Nephron (organoid): ENCODE results near the gene IQGAP1.

ENCODE experiments used
- H3K27ac Mint-ChIP-seq, 3 experiments: 2 replicates each; pipeline ENCODE4 v1.8.0; 2020; ENCODE audit warnings: mixed read lengths in 3 of 3, mild to moderate bottlenecking in 2 of 3, moderate library complexity in 1 of 3
- H3K27me3 Mint-ChIP-seq: 2 replicates; pipeline ENCODE4 v1.8.0; 2021; ENCODE audit warnings: low read depth, mild to moderate bottlenecking, moderate library complexity, mixed read lengths
- H3K36me3 Mint-ChIP-seq: 2 replicates; pipeline ENCODE4 v1.8.0; 2020; ENCODE audit warnings: low read depth, mixed read lengths
- H3K4me1 Mint-ChIP-seq: 2 replicates; pipeline ENCODE4 v1.8.0; 2020; ENCODE audit warnings: mixed read lengths
- H3K4me3 Mint-ChIP-seq, 3 experiments: 2 replicates each; pipeline ENCODE4 v1.8.0; 2020; ENCODE audit warnings: mild to moderate bottlenecking in 3 of 3, mixed read lengths in 3 of 3, moderate library complexity in 2 of 3
- H3K9me3 Mint-ChIP-seq: 2 replicates; pipeline ENCODE4 v1.8.0; 2020; ENCODE audit warnings: mixed read lengths
- TF ChIP-seq, protein P1 (sequence below), 3 experiments: fragments of 200-600 bp; sonication (generic); IDR thresholded peaks; one replicate each; pipeline ENCODE4 v1.5.0; 2021; ENCODE audit warnings: antibody characterized with exemption in 3 of 3; ENCODE audit not compliant: unreplicated experiment in 3 of 3

The IQGAP1 gene

GRCh38 chr15:90419738-90420406 lies 31.8 kb downstream of the IQGAP1 start:
- H3K9me3 Mint-ChIP-seq = peaks cover 3% of the 10 kb centered on the region
- TF ChIP-seq, protein P1, sequence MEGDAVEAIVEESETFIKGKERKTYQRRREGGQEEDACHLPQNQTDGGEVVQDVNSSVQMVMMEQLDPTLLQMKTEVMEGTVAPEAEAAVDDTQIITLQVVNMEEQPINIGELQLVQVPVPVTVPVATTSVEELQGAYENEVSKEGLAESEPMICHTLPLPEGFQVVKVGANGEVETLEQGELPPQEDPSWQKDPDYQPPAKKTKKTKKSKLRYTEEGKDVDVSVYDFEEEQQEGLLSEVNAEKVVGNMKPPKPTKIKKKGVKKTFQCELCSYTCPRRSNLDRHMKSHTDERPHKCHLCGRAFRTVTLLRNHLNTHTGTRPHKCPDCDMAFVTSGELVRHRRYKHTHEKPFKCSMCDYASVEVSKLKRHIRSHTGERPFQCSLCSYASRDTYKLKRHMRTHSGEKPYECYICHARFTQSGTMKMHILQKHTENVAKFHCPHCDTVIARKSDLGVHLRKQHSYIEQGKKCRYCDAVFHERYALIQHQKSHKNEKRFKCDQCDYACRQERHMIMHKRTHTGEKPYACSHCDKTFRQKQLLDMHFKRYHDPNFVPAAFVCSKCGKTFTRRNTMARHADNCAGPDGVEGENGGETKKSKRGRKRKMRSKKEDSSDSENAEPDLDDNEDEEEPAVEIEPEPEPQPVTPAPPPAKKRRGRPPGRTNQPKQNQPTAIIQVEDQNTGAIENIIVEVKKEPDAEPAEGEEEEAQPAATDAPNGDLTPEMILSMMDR (IDR thresholded peaks at IDR 0.05; ENCODE audit: unreplicated experiment in 3 of 3) = no peak
- H3K27me3 Mint-ChIP-seq = no peaks in the 10 kb centered on the region
- peaks cover 32% of the 10 kb centered on the region for H3K4me1 Mint-ChIP-seq
- H3K36me3 Mint-ChIP-seq = peaks cover 6% of the 10 kb centered on the region
- peak overlapping the region in 1 of 3 experiments; percentile 15 for H3K4me3 Mint-ChIP-seq
- H3K27ac Mint-ChIP-seq = peak overlapping the region in 2 of 3 experiments; percentile 56 to 64

DNA sequence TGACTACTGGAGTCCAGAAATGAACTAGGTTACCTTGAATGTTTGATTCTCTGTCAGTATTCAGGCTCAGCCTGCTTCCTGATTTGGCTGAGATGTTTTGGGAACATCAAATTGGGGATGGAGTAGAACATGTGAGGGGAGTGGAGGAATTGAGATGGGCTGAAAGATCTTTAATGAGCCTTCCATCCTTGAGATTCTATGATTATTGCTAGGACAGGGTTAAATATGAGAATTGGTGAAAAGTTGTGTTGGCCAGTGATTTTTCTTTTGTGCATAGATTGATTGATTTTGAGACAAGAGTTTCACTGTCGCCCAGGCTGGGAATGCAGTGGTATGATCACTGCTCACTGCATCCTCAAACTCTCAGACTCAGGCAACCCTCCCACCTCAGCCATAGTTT lies 32.4 kb downstream of the IQGAP1 start:
- Mint-ChIP-seq H3K4me3 (peak overlapping the region in 1 of 3 experiments; percentile 13), H3K27me3 (no peaks in the 10 kb centered on the region), H3K4me1 (peaks cover 36% of the 10 kb centered on the region), H3K36me3 (peaks cover 6% of the 10 kb centered on the region), H3K27ac (peak overlapping the region in 2 of 3 experiments; percentile 56 to 64), H3K9me3 (peaks cover 3% of the 10 kb centered on the region)
- TF ChIP-seq, protein P1 (IDR thresholded peaks at IDR 0.05; ENCODE audit: unreplicated experiment in 3 of 3) = no peak

GRCh38 chr15:90421527-90421926 lies 33.5 kb downstream of the IQGAP1 start:
- Mint-ChIP-seq H3K27ac (no peak overlapping the region), H3K4me1 (peaks cover 44% of the 10 kb centered on the region), H3K36me3 (peaks cover 6% of the 10 kb centered on the region), H3K27me3 (no peaks in the 10 kb centered on the region), H3K4me3 (no peak overlapping the region), H3K9me3 (peaks cover 3% of the 10 kb centered on the region)
- TF ChIP-seq, protein P1 (IDR thresholded peaks at IDR 0.05; ENCODE audit: unreplicated experiment in 3 of 3) = no peak

GRCh38 chr15:90422043-90422442 lies 34.0 kb downstream of the IQGAP1 start:
- no peaks in the 10 kb centered on the region for H3K27me3 Mint-ChIP-seq
- peaks cover 3% of the 10 kb centered on the region for H3K9me3 Mint-ChIP-seq
- TF ChIP-seq, protein P1 (IDR thresholded peaks at IDR 0.05; ENCODE audit: unreplicated experiment in 3 of 3) = no peak
- H3K4me1 Mint-ChIP-seq = peaks cover 44% of the 10 kb centered on the region
- no peak overlapping the region for H3K4me3 Mint-ChIP-seq
- H3K27ac Mint-ChIP-seq = peak overlapping the region in 2 of 3 experiments; percentile 23 to 71
- H3K36me3 Mint-ChIP-seq = peaks cover 6% of the 10 kb centered on the region

DNA sequence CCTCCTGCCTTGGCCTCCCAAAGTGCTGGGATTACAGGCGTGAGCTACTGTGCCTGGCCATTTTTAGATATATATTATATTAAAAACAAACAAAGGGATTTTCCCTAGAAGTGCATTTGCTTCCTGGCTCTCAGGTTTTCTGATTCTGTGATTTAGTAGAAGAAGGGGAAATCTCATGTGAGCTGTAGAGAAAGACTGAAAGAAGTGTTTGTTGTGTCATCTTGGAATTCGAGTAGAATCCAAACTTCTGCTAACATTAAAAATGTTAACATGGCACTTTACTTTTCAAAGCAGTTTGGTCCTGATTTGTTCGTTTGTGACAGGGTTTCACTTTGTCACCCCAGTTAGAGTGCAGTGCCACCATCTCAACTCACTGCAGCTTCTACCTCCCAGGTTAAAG lies 34.9 kb downstream of the IQGAP1 start:
- peaks cover under 1% of the 10 kb centered on the region for H3K36me3 Mint-ChIP-seq
- TF ChIP-seq, protein P1 (IDR thresholded peaks at IDR 0.05; ENCODE audit: unreplicated experiment in 3 of 3) = no peak
- H3K4me3 Mint-ChIP-seq = no peak overlapping the region
- peaks cover 44% of the 10 kb centered on the region for H3K4me1 Mint-ChIP-seq
- no peaks in the 10 kb centered on the region for H3K27me3 Mint-ChIP-seq
- peaks cover under 1% of the 10 kb centered on the region for H3K9me3 Mint-ChIP-seq
- H3K27ac Mint-ChIP-seq = no peak overlapping the region

DNA sequence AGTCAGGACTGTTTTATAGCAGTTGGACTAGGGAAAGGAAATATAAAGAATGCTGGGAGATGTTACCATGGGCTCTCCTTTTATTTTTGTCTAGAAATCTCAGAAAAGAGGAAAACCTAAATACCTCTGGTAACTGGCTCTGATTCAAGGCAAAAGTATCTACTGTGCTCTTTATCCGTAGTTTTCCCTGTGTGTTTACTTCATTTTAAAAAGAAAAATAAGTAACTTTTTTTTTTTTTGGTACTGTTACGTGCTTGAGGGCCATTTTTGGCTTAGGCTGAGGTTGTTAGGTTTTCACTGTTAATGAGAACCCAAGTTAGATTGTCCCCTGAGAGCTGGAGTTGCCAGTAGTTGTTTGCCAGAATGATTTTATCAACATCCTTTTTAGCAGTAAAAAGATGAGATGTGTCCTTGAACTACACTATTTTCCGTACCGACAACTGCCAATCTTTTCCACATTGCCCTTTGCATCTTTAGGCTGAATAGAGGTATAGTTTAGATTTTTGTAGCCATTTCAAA lies 35.8 kb downstream of the IQGAP1 start:
- Mint-ChIP-seq H3K27ac (peak overlapping the region; percentile 35 to 86 (median 57)), H3K9me3 (no peaks in the 10 kb centered on the region), H3K27me3 (no peaks in the 10 kb centered on the region), H3K4me1 (peaks cover 44% of the 10 kb centered on the region), H3K4me3 (peak overlapping the region in 1 of 3 experiments; percentile 16), H3K36me3 (no peaks in the 10 kb centered on the region)
- TF ChIP-seq, protein P1 (IDR thresholded peaks at IDR 0.05; ENCODE audit: unreplicated experiment in 3 of 3) = no peak
